ENCODE data around the gene TFF3. TPM values are rescaled to one million over a fixed set of nuclear protein-coding genes. Genes with fewer than 3 reads are reported as not detected.

Gene TFF3, protein sequence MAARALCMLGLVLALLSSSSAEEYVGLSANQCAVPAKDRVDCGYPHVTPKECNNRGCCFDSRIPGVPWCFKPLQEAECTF
- total RNA-seq (3.1 TPM), polyA plus RNA-seq (ENCODE audit: insufficient read depth in 1 of 8, insufficient read length in 8 of 8, low replicate concordance in 1 of 8) (10 to 100 TPM in 1 of 8 donors, 1 to 10 TPM in 7; 1.1 to 17.0 (median 2.5) TPM)
- long read RNA-seq, donor 1 = 0 reads
- long read RNA-seq, donor 2 = 0 reads
- long read RNA-seq, donor 3, partial matches to known transcripts = 0 of 2 reads
- long read RNA-seq, donor 3, other reads (novel, unspliced or antisense) = 0 of 2 reads
- long read RNA-seq, donor 4, partial matches to known transcripts = 0 of 2 reads
- long read RNA-seq, donor 4, other reads (novel, unspliced or antisense) = 0 of 2 reads
- long read RNA-seq, donor 5, transcript TFF3-204 (3 exons, 1,109 nt) = major isoform, 6 of 7 reads
- long read RNA-seq, donor 5, partial matches to known transcripts = 0 of 7 reads
- long read RNA-seq, donor 5, other reads (novel, unspliced or antisense) = 0 of 7 reads
- long read RNA-seq, donor 6, transcript TFF3-204 (3 exons, 1,109 nt) = major isoform, 5 of 7 reads
- long read RNA-seq, donor 6, partial matches to known transcripts = 0 of 7 reads
- long read RNA-seq, donor 6, other reads (novel, unspliced or antisense) = 0 of 7 reads
- long read RNA-seq, donor 7, transcript TFF3-204 (3 exons, 1,109 nt) = major isoform, 7 of 8 reads
- long read RNA-seq, donor 7, partial matches to known transcripts = 0 of 8 reads
- long read RNA-seq, donor 7, other reads (novel, unspliced or antisense) = 0 of 8 reads
- long read RNA-seq, donor 8, partial matches to known transcripts = 0 of 2 reads
- long read RNA-seq, donor 8, other reads (novel, unspliced or antisense) = 0 of 2 reads
- long read RNA-seq, donor 9, partial matches to known transcripts = 0 of 3 reads
- long read RNA-seq, donor 9, other reads (novel, unspliced or antisense) = 0 of 3 reads
- long read RNA-seq, donor 10, partial matches to known transcripts = 0 of 2 reads
- long read RNA-seq, donor 10, other reads (novel, unspliced or antisense) = 0 of 2 reads
- long read RNA-seq, donor 11, transcript TFF3-204 (3 exons, 1,109 nt) = major isoform, 6 of 7 reads
- long read RNA-seq, donor 11, partial matches to known transcripts = 0 of 7 reads
- long read RNA-seq, donor 11, other reads (novel, unspliced or antisense) = 0 of 7 reads

DNA sequence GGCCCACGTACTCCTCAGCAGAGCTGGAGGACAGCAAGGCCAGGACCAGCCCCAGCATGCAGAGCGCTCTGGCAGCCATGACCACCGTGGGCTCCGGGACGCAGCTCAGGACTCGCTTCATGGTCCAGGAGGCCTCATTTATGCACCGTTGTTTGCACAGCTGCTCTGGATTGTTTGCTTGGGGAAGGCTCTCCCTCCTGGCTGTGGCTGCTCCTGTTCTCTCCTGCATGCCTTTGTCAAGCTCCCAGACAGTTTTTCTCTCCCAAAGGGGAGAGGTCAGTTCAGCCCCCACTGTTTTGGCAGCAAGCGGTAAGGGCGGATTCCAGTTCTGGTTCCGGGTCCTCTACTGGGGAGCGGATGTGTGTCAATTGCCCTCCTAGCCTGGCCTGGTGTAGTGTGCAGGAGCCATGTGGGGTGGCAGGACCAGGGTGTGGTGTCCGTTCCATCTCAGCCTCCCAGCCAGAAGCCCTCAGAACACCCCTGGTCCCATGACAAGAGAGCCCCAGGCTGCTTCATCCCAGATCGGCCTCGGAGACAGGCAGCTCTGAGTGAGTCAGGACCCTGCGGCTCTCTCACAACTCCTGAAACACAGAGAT is at the start of gene TFF3:
TFF3 (minus strand) TSS at position 114 of the 596 bp plus-strand sequence; CDS start at position 79, 35 bp downstream.
- peak; percentile 65 for DNase-seq
- Histone ChIP-seq H3K27me3 (ENCODE audit: control insufficient read depth, insufficient read depth, low read length) (peaks cover 4% of the 10 kb centered on the region), H3K27ac (ENCODE audit: low read length) (no peak within 1 kb of the TSS), H3K4me3 (ENCODE audit: low read length) (no peak within 1 kb of the TSS), H3K9me3 (replicated peaks; ENCODE audit: control insufficient read depth, low read depth, low read length) (no peaks in the 10 kb centered on the region), H3K4me1 (ENCODE audit: control insufficient read depth, insufficient read depth, low read length) (peaks cover 41% of the 10 kb centered on the region), H3K36me3 (ENCODE audit: control insufficient read depth, insufficient read depth, low read length) (no peaks in the 10 kb centered on the region)
- WGBS (ENCODE audit: insufficient coverage) = 38% methylated on average over 8 of the region's 15 CpGs

DNA sequence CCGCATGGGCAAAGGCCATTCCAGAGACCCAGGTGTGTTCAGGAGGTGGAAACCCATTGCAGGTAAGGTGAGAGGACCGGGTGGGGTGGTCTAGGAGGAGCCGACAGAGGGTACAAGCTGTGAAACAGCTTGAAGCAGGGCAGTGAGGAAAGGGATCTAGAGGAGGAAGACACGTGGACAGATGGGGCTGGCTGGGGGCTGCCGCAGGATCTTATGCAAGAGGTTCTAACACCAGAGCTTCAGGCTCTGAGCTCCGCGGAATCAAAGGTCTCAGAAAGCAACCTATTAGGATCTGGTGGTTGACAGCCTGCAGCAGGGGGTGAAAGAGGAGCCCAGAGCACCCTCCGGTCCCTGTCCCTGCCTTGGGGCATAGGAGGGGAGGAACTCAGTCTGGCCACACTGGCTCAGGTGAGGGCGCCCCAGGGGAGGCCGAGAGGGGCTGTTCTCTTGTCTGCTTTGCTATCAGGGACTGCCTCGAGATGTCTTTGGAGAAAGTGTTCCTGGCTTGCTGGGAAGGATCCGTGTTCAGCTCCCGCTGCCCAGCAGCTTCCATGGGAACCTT is 49.2 kb upstream of the TFF3 start:
- Histone ChIP-seq H3K27ac (ENCODE audit: low read length) (no peak overlapping the region), H3K9me3 (replicated peaks; ENCODE audit: control insufficient read depth, low read depth, low read length) (peaks cover 2% of the 10 kb centered on the region), H3K27me3 (ENCODE audit: control insufficient read depth, insufficient read depth, low read length) (peaks cover 39% of the 10 kb centered on the region), H3K4me1 (ENCODE audit: control insufficient read depth, insufficient read depth, low read length) (no peaks in the 10 kb centered on the region), H3K36me3 (ENCODE audit: control insufficient read depth, insufficient read depth, low read length) (no peaks in the 10 kb centered on the region), H3K4me3 (ENCODE audit: low read length) (no peak overlapping the region)
- 64% methylated on average over 12 of the region's 13 CpGs for WGBS (ENCODE audit: insufficient coverage)
- no peak for DNase-seq

DNA sequence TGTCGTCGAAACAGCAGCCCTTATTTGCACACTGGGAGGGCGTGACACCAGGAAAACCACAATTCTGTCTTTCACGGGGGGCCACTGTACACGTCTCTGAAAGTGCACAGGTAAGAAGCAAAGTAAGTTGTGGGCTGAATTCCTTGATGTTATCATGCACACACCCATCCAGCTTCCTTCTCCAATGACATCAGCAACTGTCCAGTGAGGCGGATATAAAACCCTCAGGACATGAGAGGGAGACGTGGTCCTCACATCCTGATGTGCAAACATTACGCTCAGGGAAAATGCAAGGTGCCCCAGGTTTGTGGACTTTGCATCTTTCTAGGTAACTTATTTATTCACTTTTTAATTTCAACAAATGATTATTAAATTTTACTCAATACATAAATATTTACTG is 48.1 kb upstream of the TFF3 start:
- H3K27me3 ChIP-seq (ENCODE audit: control insufficient read depth, insufficient read depth, low read length) = peaks cover 39% of the 10 kb centered on the region
- no peaks in the 10 kb centered on the region for H3K36me3 ChIP-seq (ENCODE audit: control insufficient read depth, insufficient read depth, low read length)
- no peaks in the 10 kb centered on the region for H3K4me1 ChIP-seq (ENCODE audit: control insufficient read depth, insufficient read depth, low read length)
- DNase-seq = no peak
- no peak overlapping the region for H3K4me3 ChIP-seq (ENCODE audit: low read length)
- no peak overlapping the region for H3K27ac ChIP-seq (ENCODE audit: low read length)
- peaks cover 2% of the 10 kb centered on the region for H3K9me3 ChIP-seq (replicated peaks; ENCODE audit: control insufficient read depth, low read depth, low read length)
- WGBS (ENCODE audit: insufficient coverage) = 91% methylated on average over 3 of the region's 8 CpGs

DNA sequence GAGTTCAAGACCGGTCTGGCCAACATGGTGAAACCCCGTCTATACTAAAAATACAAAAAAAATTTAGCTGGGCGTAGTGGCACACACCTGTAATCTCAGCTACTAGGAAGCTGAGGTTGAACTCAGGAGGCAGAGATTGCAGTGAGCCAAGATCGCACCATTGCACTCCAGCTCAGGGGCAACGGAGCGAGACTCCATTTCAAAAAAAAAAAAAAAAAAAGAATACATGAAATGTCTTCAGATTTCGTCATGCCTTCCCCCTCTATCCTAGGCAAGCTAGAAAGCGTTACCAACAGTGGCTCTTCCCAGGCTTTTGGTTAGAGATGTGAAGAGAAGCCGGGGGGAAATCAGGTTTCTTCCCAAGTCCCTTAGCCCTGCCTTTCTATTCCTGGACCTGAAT is 47.5 kb upstream of the TFF3 start:
- peaks cover 39% of the 10 kb centered on the region for H3K27me3 ChIP-seq (ENCODE audit: control insufficient read depth, insufficient read depth, low read length)
- no CpG with 5 or more reads among the region's 9 CpGs for WGBS (ENCODE audit: insufficient coverage)
- DNase-seq = no peak
- H3K27ac ChIP-seq (ENCODE audit: low read length) = no peak overlapping the region
- H3K9me3 ChIP-seq (replicated peaks; ENCODE audit: control insufficient read depth, low read depth, low read length) = peaks cover 2% of the 10 kb centered on the region
- no peak overlapping the region for H3K4me3 ChIP-seq (ENCODE audit: low read length)
- no peaks in the 10 kb centered on the region for H3K4me1 ChIP-seq (ENCODE audit: control insufficient read depth, insufficient read depth, low read length)
- no peaks in the 10 kb centered on the region for H3K36me3 ChIP-seq (ENCODE audit: control insufficient read depth, insufficient read depth, low read length)

DNA sequence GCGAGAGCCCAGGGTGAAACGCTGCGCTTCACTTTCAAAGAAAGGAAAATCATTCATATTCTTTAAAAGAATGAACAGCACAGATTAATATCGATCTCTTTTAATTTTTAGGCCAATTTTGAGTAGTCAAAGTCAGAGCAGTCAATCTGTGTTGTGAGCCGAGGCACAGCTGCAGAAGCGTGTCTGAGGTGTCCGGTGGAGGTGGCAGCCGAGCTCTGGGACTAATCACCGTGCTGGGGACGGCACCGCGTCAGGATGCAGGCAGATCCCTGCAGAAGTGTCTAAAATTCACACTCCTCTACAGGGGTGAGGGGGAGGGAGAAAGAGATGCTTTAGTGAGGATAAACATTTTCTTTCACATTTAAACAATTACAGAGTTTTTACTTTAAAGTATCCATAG is 47.0 kb upstream of the TFF3 start:
- 71% methylated on average over 3 of the region's 12 CpGs for WGBS (ENCODE audit: insufficient coverage)
- Histone ChIP-seq H3K4me1 (ENCODE audit: control insufficient read depth, insufficient read depth, low read length) (no peaks in the 10 kb centered on the region), H3K36me3 (ENCODE audit: control insufficient read depth, insufficient read depth, low read length) (no peaks in the 10 kb centered on the region), H3K27me3 (ENCODE audit: control insufficient read depth, insufficient read depth, low read length) (peaks cover 39% of the 10 kb centered on the region), H3K4me3 (ENCODE audit: low read length) (no peak overlapping the region), H3K9me3 (replicated peaks; ENCODE audit: control insufficient read depth, low read depth, low read length) (peaks cover 2% of the 10 kb centered on the region), H3K27ac (ENCODE audit: low read length) (no peak overlapping the region)
- no peak for DNase-seq

DNA sequence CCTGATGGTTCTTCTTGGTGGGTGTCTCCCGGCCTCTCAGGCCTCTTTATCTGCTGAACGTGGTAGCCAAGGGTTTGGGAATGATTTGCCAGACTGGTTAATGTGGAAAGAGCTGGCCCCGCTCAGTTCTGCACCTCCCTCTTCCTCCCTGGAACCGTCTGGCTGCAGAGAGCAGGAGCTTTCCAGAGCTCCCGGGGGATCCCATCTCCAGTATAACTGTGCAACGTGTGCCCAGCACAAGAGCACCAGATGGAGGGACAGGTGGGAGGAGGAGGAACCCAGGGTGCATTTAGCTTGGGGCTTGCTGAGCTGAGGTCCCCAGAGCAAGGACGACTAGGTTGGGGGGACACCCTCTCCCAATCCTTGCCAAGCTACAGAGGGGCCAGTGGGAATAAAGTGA is 46.1 kb upstream of the TFF3 start:
- Histone ChIP-seq H3K27ac (ENCODE audit: low read length) (no peak overlapping the region), H3K27me3 (ENCODE audit: control insufficient read depth, insufficient read depth, low read length) (peaks cover 39% of the 10 kb centered on the region), H3K4me3 (ENCODE audit: low read length) (no peak overlapping the region), H3K4me1 (ENCODE audit: control insufficient read depth, insufficient read depth, low read length) (no peaks in the 10 kb centered on the region), H3K36me3 (ENCODE audit: control insufficient read depth, insufficient read depth, low read length) (no peaks in the 10 kb centered on the region), H3K9me3 (replicated peaks; ENCODE audit: control insufficient read depth, low read depth, low read length) (peaks cover 2% of the 10 kb centered on the region)
- no peak for DNase-seq
- WGBS (ENCODE audit: insufficient coverage) = 0% methylated on average over 1 of the region's 7 CpGs

DNA sequence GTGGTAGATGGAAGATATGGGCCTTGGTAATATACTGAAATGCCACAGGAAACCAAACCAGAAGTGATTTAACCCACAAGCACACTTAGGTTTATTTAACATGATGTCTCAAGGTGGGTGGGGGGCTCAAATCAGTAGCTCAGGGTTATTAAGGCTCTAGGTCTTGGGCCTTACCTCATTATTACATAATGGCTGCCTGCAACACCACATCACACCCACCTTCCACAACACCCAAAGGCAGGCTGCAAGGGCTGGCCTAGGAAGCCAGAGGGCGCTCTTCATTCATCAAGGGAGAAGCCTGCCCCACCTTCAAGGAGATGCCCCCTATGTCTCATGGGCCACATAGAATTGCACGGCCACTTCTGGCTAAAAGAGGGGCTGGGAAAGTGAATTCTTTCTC is 45.1 kb upstream of the TFF3 start:
- peaks cover 39% of the 10 kb centered on the region for H3K27me3 ChIP-seq (ENCODE audit: control insufficient read depth, insufficient read depth, low read length)
- WGBS (ENCODE audit: insufficient coverage) = 100% methylated on average over 1 of the region's 2 CpGs
- DNase-seq = no peak

DNA sequence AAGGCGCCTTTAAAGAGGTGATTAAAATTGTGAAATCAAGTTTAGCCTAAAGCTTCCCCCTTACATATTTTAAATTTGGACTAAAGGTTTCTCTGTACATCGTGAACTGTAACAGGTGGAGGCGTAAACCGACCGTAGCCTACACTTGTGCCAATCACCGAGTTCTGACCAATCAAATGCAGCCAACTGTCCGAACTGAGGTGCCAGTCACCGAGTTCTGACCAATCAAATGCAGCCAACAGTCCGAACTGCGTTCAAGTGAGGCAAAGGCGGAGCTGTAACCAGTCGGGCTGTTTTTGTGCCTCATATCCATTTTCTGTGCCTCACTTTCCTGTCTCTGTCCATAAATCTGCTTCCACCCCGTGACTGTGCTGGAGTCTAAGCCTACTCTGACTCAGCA is 43.7 kb upstream of the TFF3 start:
- no peaks in the 10 kb centered on the region for H3K4me1 ChIP-seq (ENCODE audit: control insufficient read depth, insufficient read depth, low read length)
- peaks cover 31% of the 10 kb centered on the region for H3K27me3 ChIP-seq (ENCODE audit: control insufficient read depth, insufficient read depth, low read length)
- WGBS (ENCODE audit: insufficient coverage) = 80% methylated on average over 11 of the region's 13 CpGs

More for the DNA sequence above, 45.1 kb upstream of the TFF3 start:
- H3K4me3 ChIP-seq (ENCODE audit: low read length) = no peak overlapping the region
- H3K4me1 ChIP-seq (ENCODE audit: control insufficient read depth, insufficient read depth, low read length) = no peaks in the 10 kb centered on the region
- no peaks in the 10 kb centered on the region for H3K36me3 ChIP-seq (ENCODE audit: control insufficient read depth, insufficient read depth, low read length)
- H3K9me3 ChIP-seq (replicated peaks; ENCODE audit: control insufficient read depth, low read depth, low read length) = peaks cover 2% of the 10 kb centered on the region
- no peak overlapping the region for H3K27ac ChIP-seq (ENCODE audit: low read length)

DNA sequence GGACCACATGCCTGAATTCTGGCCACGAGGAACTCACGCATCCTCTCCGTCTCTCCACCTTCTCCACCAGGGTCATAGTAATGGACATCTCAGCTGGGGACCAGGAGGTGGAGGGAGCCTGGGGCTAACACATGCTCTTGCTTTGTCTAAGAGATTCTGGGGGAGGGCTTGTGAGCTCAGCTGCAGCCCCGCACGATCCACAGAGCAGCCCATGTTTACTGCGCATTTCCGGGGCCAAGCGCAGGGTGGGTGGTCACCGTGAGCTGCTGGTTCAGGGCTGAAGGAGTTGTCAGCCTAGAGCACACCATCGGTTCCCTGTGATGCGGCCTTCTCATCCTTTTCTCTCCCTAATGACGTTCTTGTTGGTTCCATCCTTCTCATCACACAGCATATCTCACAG is 43.1 kb upstream of the TFF3 start:
- Histone ChIP-seq H3K27ac (ENCODE audit: low read length) (no peak overlapping the region), H3K4me1 (ENCODE audit: control insufficient read depth, insufficient read depth, low read length) (no peaks in the 10 kb centered on the region), H3K4me3 (ENCODE audit: low read length) (no peak overlapping the region), H3K27me3 (ENCODE audit: control insufficient read depth, insufficient read depth, low read length) (peaks cover 28% of the 10 kb centered on the region), H3K9me3 (replicated peaks; ENCODE audit: control insufficient read depth, low read depth, low read length) (peaks cover 2% of the 10 kb centered on the region), H3K36me3 (ENCODE audit: control insufficient read depth, insufficient read depth, low read length) (no peaks in the 10 kb centered on the region)
- 93% methylated on average over 9 of the region's 12 CpGs for WGBS (ENCODE audit: insufficient coverage)
- no peak for DNase-seq

More for the DNA sequence above, 43.7 kb upstream of the TFF3 start:
- Histone ChIP-seq H3K9me3 (replicated peaks; ENCODE audit: control insufficient read depth, low read depth, low read length) (peaks cover 2% of the 10 kb centered on the region), H3K4me3 (ENCODE audit: low read length) (no peak overlapping the region), H3K36me3 (ENCODE audit: control insufficient read depth, insufficient read depth, low read length) (no peaks in the 10 kb centered on the region), H3K27ac (ENCODE audit: low read length) (no peak overlapping the region)
- DNase-seq = no peak

All from muscle of leg (tissue), 16 donors.